HepG2 (cell line): Measurements from ENCODE around the gene UCK2. TPM values are rescaled to one million over a fixed set of nuclear protein-coding genes. Genes with fewer than 3 reads are reported as not detected.
A peak's percentile ranks its signal among the peaks of the same experiment; 100 is the strongest.

Source experiments
- AHDC1 ChIP-seq: sonication (generic); formaldehyde crosslinking; IDR thresholded peaks from 2 replicates; pipeline ENCODE4 v1.5.1; 2020; ENCODE audit warnings: mild to moderate bottlenecking, missing genetic modification reagents, borderline replicate concordance
- ARID4A ChIP-seq: sonication (generic); formaldehyde crosslinking; IDR thresholded peaks from 2 replicates; pipeline ENCODE4 v1.5.0; 2020; ENCODE audit warnings: mild to moderate bottlenecking, missing genetic modification reagents, borderline replicate concordance
- CEBPB ChIP-seq: IDR thresholded peaks from 2 replicates; pipeline ENCODE4 v1.6.1; 2011; ENCODE audit warnings: low read depth, low read length, improper control_type of control experiment, borderline replicate concordance
- HDAC1 ChIP-seq: sonication (generic); formaldehyde crosslinking; IDR thresholded peaks from 2 replicates; pipeline ENCODE4 v1.5.1; 2020; ENCODE audit warnings: mild to moderate bottlenecking, missing genetic modification reagents
- KDM4B ChIP-seq: sonication (generic); formaldehyde crosslinking; IDR thresholded peaks from 2 replicates; pipeline ENCODE4 v1.4.0; 2020; ENCODE audit warnings: missing genetic modification reagents
- MIER2 ChIP-seq: IDR thresholded peaks from 2 replicates; pipeline ENCODE4 v1.6.1; 2016; ENCODE audit warnings: missing biosample characterization, missing genetic modification reagents
- MYC ChIP-seq: sonication (generic); formaldehyde crosslinking; IDR thresholded peaks from 2 replicates; pipeline ENCODE4 v1.9.0; 2021; ENCODE audit warnings: missing genetic modification reagents, borderline replicate concordance
- NFYB ChIP-seq: sonication (generic); formaldehyde crosslinking; IDR thresholded peaks from 2 replicates; pipeline ENCODE4 v1.4.0; 2020; ENCODE audit warnings: missing genetic modification reagents
- RARG ChIP-seq: sonication (generic); formaldehyde crosslinking; IDR thresholded peaks from 2 replicates; pipeline ENCODE4 v1.4.0; 2020; ENCODE audit warnings: low read depth, mild to moderate bottlenecking, missing genetic modification reagents
- RCOR2 ChIP-seq: IDR thresholded peaks from 2 replicates; pipeline ENCODE4 v1.6.1; 2016; ENCODE audit warnings: missing biosample characterization, missing genetic modification reagents
- RXRB ChIP-seq: IDR thresholded peaks from 2 replicates; pipeline ENCODE4 v1.6.1; 2016; ENCODE audit warnings: borderline replicate concordance, missing genetic modification reagents, missing compliant biosample characterization
- STAG1 ChIP-seq: sonication (generic); formaldehyde crosslinking; IDR thresholded peaks from 2 replicates; pipeline ENCODE4 v1.4.0; 2020; ENCODE audit warnings: missing genetic modification reagents
- TFDP2 ChIP-seq: sonication (generic); formaldehyde crosslinking; IDR thresholded peaks from 2 replicates; pipeline ENCODE4 v1.4.0; 2020; ENCODE audit warnings: missing genetic modification reagents
- ZFP37 ChIP-seq: sonication (generic); formaldehyde crosslinking; IDR thresholded peaks from 2 replicates; pipeline ENCODE4 v1.4.0; 2020; ENCODE audit warnings: missing genetic modification reagents, borderline replicate concordance
- ZFP82 ChIP-seq: sonication (generic); formaldehyde crosslinking; IDR thresholded peaks from 2 replicates; pipeline ENCODE4 v1.5.1; 2020; ENCODE audit warnings: mild to moderate bottlenecking, missing genetic modification reagents, borderline replicate concordance
- ZNF501 ChIP-seq: sonication (generic); formaldehyde crosslinking; IDR thresholded peaks from 2 replicates; pipeline ENCODE4 v1.5.1; 2020; ENCODE audit warnings: mild to moderate bottlenecking, moderate library complexity, missing genetic modification reagents
- ZNF607 ChIP-seq: sonication (generic); formaldehyde crosslinking; IDR thresholded peaks from 2 replicates; pipeline ENCODE4 v1.5.1; 2020; ENCODE audit warnings: missing genetic modification reagents, mild to moderate bottlenecking, borderline replicate concordance
- ZNF772 ChIP-seq: sonication (generic); formaldehyde crosslinking; IDR thresholded peaks from 2 replicates; pipeline ENCODE4 v1.5.0; 2020; ENCODE audit warnings: mild to moderate bottlenecking, missing genetic modification reagents
- ZNF788 ChIP-seq: sonication (generic); formaldehyde crosslinking; IDR thresholded peaks from 2 replicates; pipeline ENCODE4 v1.5.0; 2020; ENCODE audit warnings: mild to moderate bottlenecking, missing genetic modification reagents, borderline replicate concordance
- polyA plus RNA-seq, 8 experiments: library from polyadenylated mRNA; depleted of rRNA in 3 of 8; stranded (reverse) in 7 of 8; unstranded in 1 of 8; fragments of >200 nt; fragmentation: Illumina TruSeq in 4 of 8; extraction: Trizol in 4 of 8; gene quantifications; 2 replicates each; pipeline versions ENCODE4 v1.2.1 to v1.2.3, GENCODE V29; 2011 to 2016; ENCODE audit warnings: low read depth in 4 of 8, missing spikeins in 1 of 8, mixed read lengths in 1 of 8; ENCODE audit not compliant: insufficient read depth in 1 of 8
- total RNA-seq, 5 experiments: library from RNA; depleted of rRNA; stranded (reverse); fragments of >200 nt; fragmentation: Illumina TruSeq; extraction: Trizol; gene quantifications; 2 replicates each; pipeline ENCODE4 v1.2.3, GENCODE V29; 2016; ENCODE audit warnings: low read depth in 1 of 5

Gene UCK2
- total and polyA plus RNA-seq, 2 of the 13 experiments (the other 11 are each of a cell fraction or from before 2014, with no cell fraction given) = 64.3 to 78.0 TPM

DNA sequence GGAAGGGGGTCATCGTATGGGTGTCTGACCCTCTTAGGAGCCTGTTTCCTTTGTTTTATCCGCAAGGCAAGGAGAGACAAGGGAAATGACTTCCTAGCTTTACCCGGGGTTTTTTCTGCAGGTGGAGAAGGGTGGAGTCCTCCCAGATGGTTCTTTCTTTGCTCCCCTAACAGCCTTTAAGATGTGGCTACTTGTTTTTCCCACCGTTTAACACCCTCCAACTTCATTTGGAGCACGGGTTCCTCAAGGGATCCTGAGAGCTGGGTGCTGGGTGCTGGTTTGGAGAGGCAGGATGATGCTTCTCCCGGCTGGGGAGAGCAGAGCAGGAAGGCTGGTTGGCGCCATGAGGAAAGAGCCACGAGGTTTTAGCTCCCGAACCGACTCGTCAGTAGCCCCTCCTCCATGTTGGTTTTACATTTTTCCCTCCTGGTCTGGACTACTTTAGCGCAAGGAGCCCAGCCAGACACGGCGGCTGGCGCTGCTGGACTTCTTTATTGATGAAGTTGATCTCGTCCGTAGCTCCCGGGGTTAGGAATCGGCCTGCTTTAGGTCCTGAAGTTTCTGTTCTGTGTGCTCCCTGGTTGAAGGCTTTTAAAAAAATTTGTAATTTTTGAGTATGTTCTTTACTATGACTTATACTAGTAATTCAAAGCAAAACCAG is 1.4 kb downstream of the UCK2 start (continued):
- peak; percentile 43; the same call in 1 of the 2 replicates for TF ChIP-seq ARID4A (CRISPR knock-in tag)
- no peak for TF ChIP-seq MIER2 (CRISPR knock-in tag)
- peak; percentile 54 for TF ChIP-seq HDAC1
- TF ChIP-seq ZFP82 (CRISPR knock-in tag) = peak; percentile 46; the same call in 1 of the 2 replicates
- TF ChIP-seq RCOR2 (CRISPR knock-in tag) = no peak
- peak; percentile 13; the same call in 1 of the 2 replicates for TF ChIP-seq ZNF501 (CRISPR knock-in tag)
- TF ChIP-seq CEBPB = no peak
- TF ChIP-seq ZNF788 (CRISPR knock-in tag) = 0 out of 2 replicates have a peak, but pooled peaks have one; percentile 24
- 0 out of 2 replicates have a peak, but pooled peaks have one; percentile 26 for TF ChIP-seq ZFP37 (CRISPR knock-in tag)
- TF ChIP-seq RARG (CRISPR knock-in tag) = no peak
- TF ChIP-seq TFDP2 = peak; percentile 69
- peak; percentile 66; the same call in 1 of the 2 replicates for TF ChIP-seq ZNF772 (CRISPR knock-in tag)
- no peak for TF ChIP-seq ZNF607 (CRISPR knock-in tag)
- TF ChIP-seq NFYB = no peak
- 0 out of 2 replicates have a peak, but pooled peaks have one; percentile 19 for TF ChIP-seq RXRB
- TF ChIP-seq KDM4B = no peak
- peak; percentile 10; the same call in 1 of the 2 replicates for TF ChIP-seq STAG1
- TF ChIP-seq MYC (CRISPR knock-in tag) = peak; percentile 93
- 0 out of 2 replicates have a peak, but pooled peaks have one; percentile 12 for TF ChIP-seq AHDC1 (CRISPR knock-in tag)
